Liver (tissue), 3 donors: ENCODE data around the gene ASF1B.

Experiments
- ATF3 ChIP-seq: IDR thresholded peaks from 2 replicates; pipeline ENCODE4 v1.6.1; 2016; ENCODE audit warnings: antibody characterized with exemption
- CTCF ChIP-seq: fragments of 150-350 bp; IDR thresholded peaks from 2 replicates; pipeline ENCODE4 v1.5.1; 2017; ENCODE audit warnings: improper control_type of control experiment, low read depth, low read length; ENCODE audit not compliant: missing input control
- EGR1 ChIP-seq, 2 donors: IDR thresholded peaks; 2 replicates each; pipeline ENCODE4 v1.6.1; 2016 to 2018; ENCODE audit warnings: antibody characterized with exemption in 2 of 2, low read depth in 2 of 2
- FOXA1 ChIP-seq: IDR thresholded peaks from 2 replicates; pipeline ENCODE4 v1.6.1; 2016; ENCODE audit warnings: antibody characterized with exemption
- GABPA ChIP-seq, 2 donors: IDR thresholded peaks in 1 of 2; conservative IDR thresholded peaks in 1 of 2; 2 replicates each; pipeline ENCODE4 v1.6.1; 2016; ENCODE audit warnings: antibody characterized with exemption in 2 of 2, mild to moderate bottlenecking in 1 of 2, moderate library complexity in 1 of 2
- NR2F2 ChIP-seq: IDR thresholded peaks from 2 replicates; pipeline ENCODE4 v1.6.1; 2016; ENCODE audit warnings: antibody characterized with exemption
- RAD21 ChIP-seq, 2 donors: IDR thresholded peaks; 2 replicates each; pipeline ENCODE4 v1.6.1; 2016; ENCODE audit warnings: antibody characterized with exemption in 2 of 2, mild to moderate bottlenecking in 2 of 2
- SP1 ChIP-seq: IDR thresholded peaks from 2 replicates; pipeline ENCODE4 v1.6.1; 2018; ENCODE audit warnings: antibody characterized with exemption, mild to moderate bottlenecking
- TAF1 ChIP-seq: conservative IDR thresholded peaks from 2 replicates; pipeline ENCODE4 v1.6.1; 2016; ENCODE audit warnings: antibody characterized with exemption, mild to moderate bottlenecking
- YY1 ChIP-seq: IDR thresholded peaks from 2 replicates; pipeline ENCODE4 v1.6.1; 2016; ENCODE audit warnings: antibody characterized with exemption, mild to moderate bottlenecking
- TF ChIP-seq, protein P1 (sequence below): IDR thresholded peaks from 2 replicates; pipeline ENCODE4 v1.6.1; 2016; ENCODE audit warnings: antibody characterized with exemption
- TF ChIP-seq, protein P2 (sequence below): IDR thresholded peaks from 2 replicates; pipeline ENCODE4 v1.6.1; 2016; ENCODE audit warnings: antibody characterized with exemption, mild to moderate bottlenecking
- donor health status: healthy.
- donor health status: healthy.

- TF ChIP-seq CTCF: no peak
- TF ChIP-seq, protein P1, sequence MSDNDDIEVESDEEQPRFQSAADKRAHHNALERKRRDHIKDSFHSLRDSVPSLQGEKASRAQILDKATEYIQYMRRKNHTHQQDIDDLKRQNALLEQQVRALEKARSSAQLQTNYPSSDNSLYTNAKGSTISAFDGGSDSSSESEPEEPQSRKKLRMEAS: no peak
- no peak for TF ChIP-seq YY1
- TF ChIP-seq FOXA1: no peak
- TF ChIP-seq TAF1: no peak
- TF ChIP-seq, protein P2, sequence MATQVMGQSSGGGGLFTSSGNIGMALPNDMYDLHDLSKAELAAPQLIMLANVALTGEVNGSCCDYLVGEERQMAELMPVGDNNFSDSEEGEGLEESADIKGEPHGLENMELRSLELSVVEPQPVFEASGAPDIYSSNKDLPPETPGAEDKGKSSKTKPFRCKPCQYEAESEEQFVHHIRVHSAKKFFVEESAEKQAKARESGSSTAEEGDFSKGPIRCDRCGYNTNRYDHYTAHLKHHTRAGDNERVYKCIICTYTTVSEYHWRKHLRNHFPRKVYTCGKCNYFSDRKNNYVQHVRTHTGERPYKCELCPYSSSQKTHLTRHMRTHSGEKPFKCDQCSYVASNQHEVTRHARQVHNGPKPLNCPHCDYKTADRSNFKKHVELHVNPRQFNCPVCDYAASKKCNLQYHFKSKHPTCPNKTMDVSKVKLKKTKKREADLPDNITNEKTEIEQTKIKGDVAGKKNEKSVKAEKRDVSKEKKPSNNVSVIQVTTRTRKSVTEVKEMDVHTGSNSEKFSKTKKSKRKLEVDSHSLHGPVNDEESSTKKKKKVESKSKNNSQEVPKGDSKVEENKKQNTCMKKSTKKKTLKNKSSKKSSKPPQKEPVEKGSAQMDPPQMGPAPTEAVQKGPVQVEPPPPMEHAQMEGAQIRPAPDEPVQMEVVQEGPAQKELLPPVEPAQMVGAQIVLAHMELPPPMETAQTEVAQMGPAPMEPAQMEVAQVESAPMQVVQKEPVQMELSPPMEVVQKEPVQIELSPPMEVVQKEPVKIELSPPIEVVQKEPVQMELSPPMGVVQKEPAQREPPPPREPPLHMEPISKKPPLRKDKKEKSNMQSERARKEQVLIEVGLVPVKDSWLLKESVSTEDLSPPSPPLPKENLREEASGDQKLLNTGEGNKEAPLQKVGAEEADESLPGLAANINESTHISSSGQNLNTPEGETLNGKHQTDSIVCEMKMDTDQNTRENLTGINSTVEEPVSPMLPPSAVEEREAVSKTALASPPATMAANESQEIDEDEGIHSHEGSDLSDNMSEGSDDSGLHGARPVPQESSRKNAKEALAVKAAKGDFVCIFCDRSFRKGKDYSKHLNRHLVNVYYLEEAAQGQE: no peak
- TF ChIP-seq ATF3: no peak
- no peak for TF ChIP-seq GABPA (IDR thresholded peaks at IDR 0.05 in 1 of 2, conservative IDR thresholded peaks at IDR 0.05 in 1 of 2)
- no peak for TF ChIP-seq SP1
- no peak for TF ChIP-seq RAD21 (IDR thresholded peaks at IDR 0.05)
- no peak for TF ChIP-seq EGR1 (IDR thresholded peaks at IDR 0.05; ENCODE audit: low read depth in 2 of 2)
- no peak for TF ChIP-seq NR2F2
These were observed 19.3 kb downstream of the ASF1B start for GRCh38 chr19:14116918-14117578.
